OCI-LY1 (cell line): ENCODE measurements around the gene YRDC.

Experiments
- H2AFZ ChIP-seq: fragments of 200-600 bp; sonication (generic), shearing (Covaris generic); 2 replicates; pipeline ENCODE4 v1.6.0; 2014; ENCODE audit warnings: antibody characterized with exemption, mild to moderate bottlenecking, low read length
- H3F3A ChIP-seq: fragments of 200-600 bp; sonication (generic), shearing (Covaris generic); 2 replicates; pipeline ENCODE4 v1.6.0; 2014; ENCODE audit warnings: mild to moderate bottlenecking, antibody characterized with exemption, low read length, moderate library complexity; ENCODE audit not compliant: insufficient read depth
- H3K27ac ChIP-seq: fragments of 200-600 bp; sonication (generic); 2 replicates; pipeline ENCODE4 v1.5.1; 2014; ENCODE audit warnings: low read length, mixed run types, mild to moderate bottlenecking, low read depth; ENCODE audit not compliant: poor library complexity, severe bottlenecking
- H3K27me3 ChIP-seq: fragments of 200-600 bp; sonication (generic); 2 replicates; pipeline ENCODE4 v1.6.0; 2014; ENCODE audit warnings: antibody characterized with exemption, mild to moderate bottlenecking, low read length, moderate library complexity; ENCODE audit not compliant: insufficient read depth
- H3K36me3 ChIP-seq: fragments of 200-600 bp; sonication (generic); 2 replicates; pipeline ENCODE4 v1.6.1; 2014; ENCODE audit warnings: mild to moderate bottlenecking, antibody characterized with exemption, low read length, moderate library complexity, mixed read lengths; ENCODE audit not compliant: insufficient read depth
- H3K4me1 ChIP-seq: fragments of 200-600 bp; sonication (generic); 2 replicates; pipeline ENCODE4 v1.5.1; 2014; ENCODE audit warnings: mild to moderate bottlenecking, low read length, moderate library complexity; ENCODE audit not compliant: insufficient read depth, severe bottlenecking
- H3K4me2 ChIP-seq: fragments of 200-600 bp; sonication (generic), shearing (Covaris generic); 2 replicates; pipeline ENCODE4 v1.6.1; 2014; ENCODE audit warnings: low read length
- H3K4me3 ChIP-seq: fragments of 200-600 bp; sonication (generic); 2 replicates; pipeline ENCODE4 v1.5.1; 2014; ENCODE audit warnings: low read length, low read depth, mild to moderate bottlenecking, mixed read lengths; ENCODE audit not compliant: poor library complexity, severe bottlenecking
- H3K79me2 ChIP-seq: fragments of 200-600 bp; shearing (Covaris generic); 2 replicates; pipeline ENCODE4 v1.6.1; 2016; ENCODE audit warnings: mixed run types, low read length, mixed read lengths; ENCODE audit not compliant: insufficient read depth
- H3K9ac ChIP-seq: fragments of 200-600 bp; sonication (generic), shearing (Covaris generic); 2 replicates; pipeline ENCODE4 v1.6.1; 2014; ENCODE audit warnings: mild to moderate bottlenecking, low read length, mixed read lengths
- H3K9me2 ChIP-seq: fragments of 200-600 bp; sonication (generic), shearing (Covaris generic); 2 replicates; pipeline ENCODE4 v1.6.1; 2014; ENCODE audit warnings: low read depth, mild to moderate bottlenecking, low read length, mixed read lengths
- H3K9me3 ChIP-seq: fragments of 200-600 bp; shearing (Covaris generic); 2 replicates; pipeline ENCODE4 v1.6.1; 2014; ENCODE audit warnings: low read length, mixed read lengths
- H4K20me1 ChIP-seq: fragments of 200-600 bp; sonication (generic), shearing (Covaris generic); 2 replicates; pipeline ENCODE4 v1.6.0; 2016; ENCODE audit warnings: mild to moderate bottlenecking, low read length; ENCODE audit not compliant: insufficient read depth
- CTCF ChIP-seq: fragments of 200-600 bp; sonication (generic), shearing (Covaris generic); IDR thresholded peaks from 2 replicates; pipeline ENCODE4 v1.5.1; 2017; ENCODE audit warnings: mild to moderate bottlenecking, antibody characterized with exemption, low read length, moderate library complexity, mixed read lengths
- EZH2 ChIP-seq: fragments of 200-600 bp; sonication (generic), shearing (Covaris generic); IDR thresholded peaks from 2 replicates; pipeline ENCODE4 v1.8.0; 2017; ENCODE audit warnings: borderline replicate concordance, mixed run types, mild to moderate bottlenecking, antibody characterized with exemption, low read length, moderate library complexity, mixed read lengths

YRDC gene

GRCh38 chr1:37811027-37811655 lies 3.1 kb upstream of the YRDC start:
- Histone ChIP-seq H3K36me3 (peaks cover 23% of the 10 kb centered on the region), H2AFZ (no peak overlapping the region), H3K27me3 (no peaks in the 10 kb centered on the region), H3K4me2 (no peak overlapping the region), H3K9me3 (no peaks in the 10 kb centered on the region), H3K9ac (no peak overlapping the region), H3K27ac (no peak overlapping the region), H4K20me1 (no peaks in the 10 kb centered on the region), H3K79me2 (peaks cover 9% of the 10 kb centered on the region), H3K9me2 (no peaks in the 10 kb centered on the region), H3K4me1 (peaks cover 18% of the 10 kb centered on the region), H3K4me3 (no peak overlapping the region), H3F3A (no peaks in the 10 kb centered on the region)
- TF ChIP-seq EZH2 (no peak), CTCF (peak; percentile 89)

- Histone ChIP-seq H3K27me3 (no peaks in the 10 kb centered on the region), H2AFZ (no peak overlapping the region), H3K36me3 (peaks cover 29% of the 10 kb centered on the region), H3K9me3 (no peaks in the 10 kb centered on the region), H3K9me2 (no peaks in the 10 kb centered on the region), H3K79me2 (peaks cover 9% of the 10 kb centered on the region), H3F3A (no peaks in the 10 kb centered on the region), H3K9ac (no peak overlapping the region), H3K4me1 (peaks cover 18% of the 10 kb centered on the region), H4K20me1 (no peaks in the 10 kb centered on the region), H3K4me2 (no peak overlapping the region), H3K4me3 (no peak overlapping the region), H3K27ac (no peak overlapping the region)
- no peak for TF ChIP-seq CTCF
Measured at GRCh38 chr1:37809942-37810341, 1.9 kb upstream of the YRDC start.

DNA sequence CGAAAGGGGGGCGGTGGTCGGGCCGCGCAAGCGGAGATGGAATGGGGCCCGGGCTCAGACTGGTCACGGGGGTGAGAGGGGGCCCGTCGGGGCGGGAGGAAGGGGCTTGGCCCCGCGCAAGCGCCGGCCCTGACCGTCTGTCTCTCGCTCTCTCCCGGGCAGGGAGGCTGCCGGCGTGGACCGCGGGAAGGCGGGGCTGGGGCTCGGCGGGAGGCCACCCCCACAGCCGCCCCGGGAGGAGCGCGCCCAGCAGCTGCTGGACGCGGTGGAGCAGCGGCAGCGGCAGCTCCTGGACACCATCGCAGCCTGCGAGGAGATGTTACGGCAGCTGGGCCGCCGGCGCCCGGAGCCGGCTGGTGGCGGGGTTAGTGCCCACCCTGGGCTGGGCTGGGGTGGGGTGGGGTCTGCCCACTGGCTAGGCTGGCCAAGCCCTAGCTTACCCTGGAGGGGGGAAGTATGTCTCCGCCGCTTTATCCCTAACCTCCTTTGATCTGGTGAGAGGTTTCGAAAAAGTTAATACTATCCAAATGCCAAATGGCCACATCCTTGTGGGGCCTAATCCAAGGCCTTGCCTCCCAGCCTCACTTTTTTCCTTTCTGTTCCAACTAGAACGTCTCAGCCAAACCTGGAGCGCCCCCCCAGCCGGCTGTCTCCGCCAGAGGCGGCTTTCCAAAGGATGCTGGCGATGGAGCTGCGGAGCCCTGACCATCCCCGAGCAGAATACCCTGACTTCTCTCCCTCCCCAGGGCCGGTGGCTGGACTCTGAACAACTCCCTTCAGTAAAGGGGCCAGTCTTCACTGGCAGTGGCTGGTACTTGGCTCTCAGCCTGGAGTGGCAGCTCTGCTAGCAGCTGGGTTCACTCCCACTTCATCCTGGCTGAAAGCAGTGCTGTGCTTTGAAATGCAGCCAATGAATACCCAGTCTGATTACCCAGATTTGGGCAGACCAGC lies 636 bp upstream of the YRDC start:
- no peaks in the 10 kb centered on the region for H3K9me2 ChIP-seq
- no peaks in the 10 kb centered on the region for H3K9me3 ChIP-seq
- peak overlapping the region; percentile 63 for H3K4me2 ChIP-seq
- no peak for TF ChIP-seq CTCF
- no peak for TF ChIP-seq EZH2
- H4K20me1 ChIP-seq: no peaks in the 10 kb centered on the region
- H2AFZ ChIP-seq: no peak overlapping the region
- H3K4me3 ChIP-seq: peak overlapping the region; percentile 69
- no peak overlapping the region for H3K27ac ChIP-seq
- no peaks in the 10 kb centered on the region for H3K27me3 ChIP-seq
- no peaks in the 10 kb centered on the region for H3F3A ChIP-seq
- H3K4me1 ChIP-seq: peaks cover 18% of the 10 kb centered on the region
- peak overlapping the region; percentile 67 for H3K9ac ChIP-seq
- peaks cover 9% of the 10 kb centered on the region for H3K79me2 ChIP-seq
- peaks cover 34% of the 10 kb centered on the region for H3K36me3 ChIP-seq
